B cell (primary cell): Measurements from ENCODE around the gene SAG. TPM values are rescaled to one million over a fixed set of nuclear protein-coding genes. Genes with fewer than 3 reads are reported as not detected.

Source experiments
- ATAC-seq: fragments of 200-7000 bp; cut with Tn5 transposase; one replicate; pipeline ENCODE4 v1.10.0; 2021; ENCODE audit warnings: low read depth, mild to moderate bottlenecking, moderate number of reproducible peaks, moderate library complexity
- CTCF ChIA-PET: fragments of 350-600 bp; sonication (Branson Sonifier 250); formaldehyde crosslinking; loops from one replicate; lab custom pipeline; 2021; ENCODE audit warnings: antibody characterized with exemption, inconsistent platforms; lab: Charles Lee
- POLR2A ChIA-PET: fragments of 350-600 bp; sonication (Branson Sonifier 250); formaldehyde crosslinking; loops from one replicate; lab custom pipeline; 2021; ENCODE audit warnings: antibody characterized with exemption; lab: Charles Lee
- DNase-seq: peaks from one replicate; pipeline ENCODE4 v3.0.0; 2013
- H2AFZ ChIP-seq: 2 replicates; pipeline ENCODE4 v1.6.1; 2012; ENCODE audit warnings: mild to moderate bottlenecking, low read depth, low read length; ENCODE audit not compliant: insufficient read depth, poor library complexity, severe bottlenecking
- H3K27ac ChIP-seq, 2 donors: 1 replicate in 1 of 2; 2 replicates in 1 of 2; pipeline ENCODE4 v1.5.1; 2012 to 2013; ENCODE audit warnings: low read length in 2 of 2, mild to moderate bottlenecking in 2 of 2, moderate library complexity in 1 of 2
- H3K27me3 ChIP-seq, 4 experiments: fragments of 200-600 bp in 1 of 4; sonication (generic) in 1 of 4; replicated peaks in 1 of 4; 1 replicate in 2 of 4; 2 replicates in 2 of 4; pipeline versions ENCODE4 v1.6.1 to v1.7.0; 2013 to 2016; ENCODE audit warnings: low read length in 3 of 4, mild to moderate bottlenecking in 2 of 4, mixed read lengths in 1 of 4, moderate library complexity in 1 of 4; ENCODE audit not compliant: insufficient read depth in 4 of 4, control insufficient read depth in 3 of 4; ENCODE audit errors: control extremely low read depth in 1 of 4
- H3K36me3 ChIP-seq, 2 experiments: replicated peaks in 1 of 2; 1 replicate in 1 of 2; 2 replicates in 1 of 2; pipeline versions ENCODE4 v1.6.1 to v1.7.1; 2013; ENCODE audit warnings: low read length in 1 of 2; ENCODE audit not compliant: insufficient read depth in 2 of 2, control insufficient read depth in 1 of 2; ENCODE audit errors: control extremely low read depth in 1 of 2, extremely low read depth in 1 of 2
- H3K4me1 ChIP-seq, 2 donors: fragments of 200-600 bp in 1 of 2; sonication (generic) in 1 of 2; 1 replicate in 1 of 2; 2 replicates in 1 of 2; pipeline versions ENCODE4 v1.5.1 to v1.6.1; 2013 to 2017; ENCODE audit warnings: low read length in 2 of 2; ENCODE audit not compliant: control insufficient read depth in 2 of 2, insufficient read depth in 2 of 2
- H3K4me2 ChIP-seq: replicated peaks from 2 replicates; pipeline ENCODE3; 2012; ENCODE audit warnings: mild to moderate bottlenecking, low read depth, low read length; ENCODE audit not compliant: poor library complexity, severe bottlenecking
- H3K4me3 ChIP-seq, 5 experiments: fragments of 200-600 bp in 1 of 5; sonication (generic) in 1 of 5; 1 replicate in 3 of 5; 2 replicates in 2 of 5; pipeline versions ENCODE4 v1.5.1 to v1.7.0; 2011 to 2016; ENCODE audit warnings: low read length in 4 of 5, mild to moderate bottlenecking in 4 of 5, low read depth in 2 of 5, control low read depth in 1 of 5, moderate library complexity in 1 of 5; ENCODE audit not compliant: insufficient read depth in 1 of 5; ENCODE audit errors: control extremely low read depth in 1 of 5, extremely low read depth in 1 of 5
- H3K79me2 ChIP-seq: fragments of 200-600 bp; sonication (generic); one replicate; pipeline ENCODE4 v1.6.0; 2016; ENCODE audit warnings: low read length; ENCODE audit not compliant: control insufficient read depth, insufficient read depth
- H3K9ac ChIP-seq: fragments of 200-600 bp; sonication (generic); 2 replicates; pipeline ENCODE4 v1.6.1; 2017; ENCODE audit warnings: mild to moderate bottlenecking, low read length, moderate library complexity
- H3K9me3 ChIP-seq, 3 donors: one replicate each; pipeline versions ENCODE4 v1.6.1 to v1.7.1; 2013; ENCODE audit warnings: low read length in 2 of 3; ENCODE audit not compliant: control insufficient read depth in 2 of 3, insufficient read depth in 1 of 3; ENCODE audit errors: control extremely low read depth in 1 of 3
- H4K20me1 ChIP-seq: 2 replicates; pipeline ENCODE4 v1.6.0; 2012; ENCODE audit warnings: mild to moderate bottlenecking, low read length; ENCODE audit not compliant: insufficient read depth, control insufficient read depth, poor library complexity, severe bottlenecking
- H3K27ac Mint-ChIP-seq: one replicate; pipeline ENCODE4 v1.8.0; 2021; ENCODE audit warnings: mixed read lengths
- H3K27me3 Mint-ChIP-seq: one replicate; pipeline ENCODE4 v1.8.0; 2021; ENCODE audit warnings: mixed read lengths
- H3K4me1 Mint-ChIP-seq: one replicate; pipeline ENCODE4 v1.8.0; 2021; ENCODE audit warnings: mixed read lengths
- H3K4me3 Mint-ChIP-seq: one replicate; pipeline ENCODE4 v1.8.0; 2021; ENCODE audit warnings: mixed read lengths
- H3K9me3 Mint-ChIP-seq: one replicate; pipeline ENCODE4 v1.8.0; 2022; ENCODE audit warnings: mixed read lengths; ENCODE audit not compliant: insufficient read depth
- EZH2 ChIP-seq: IDR thresholded peaks from 2 replicates; pipeline ENCODE4 v1.6.1; 2012; ENCODE audit warnings: borderline replicate concordance, low read depth, mild to moderate bottlenecking, moderate library complexity, low read length; ENCODE audit not compliant: insufficient read depth, poor library complexity, severe bottlenecking
- WGBS: methylation state at CpG from one replicate; pipeline ENCODE4 v1.1.5; 2013; ENCODE audit warnings: missing lambda C conversion rate; ENCODE audit not compliant: insufficient coverage; 5-methylcytosine and 5-hydroxymethylcytosine counted together
- intact Hi-C: fragments of 100-400 bp; cut with micrococcal nuclease; formaldehyde crosslinking; loops from one replicate; pipeline ENCODE4 v1.10.0; 2022
- polyA plus RNA-seq: library from polyadenylated mRNA; depleted of rRNA; stranded (reverse); fragments of >200 nt; gene quantifications from 2 replicates; pipeline ENCODE4 v1.2.3, GENCODE V29; 2012
- total RNA-seq, 2 donors: library from RNA; stranded (reverse); fragments of 120-200 nt in 1 of 2; gene quantifications; 1 replicate in 1 of 2; 2 replicates in 1 of 2; pipeline versions ENCODE4 v1.2.3 to v1.2.4, GENCODE V29; 2013 to 2022
- TF ChIP-seq, protein P1 (sequence below): fragments of 200-600 bp; IDR thresholded peaks from one replicate; pipeline ENCODE4 v1.8.0; 2022; ENCODE audit warnings: antibody characterized with exemption, mild to moderate bottlenecking

SAG gene
- total and polyA plus RNA-seq, 2 donors (not counting 1 experiment from before 2014, with no cell fraction given), result 0.03 to 0.17 TPM

- POLR2A ChIA-PET, result interaction anchor here (0.6 to 1.7 kb wide), 2 partner anchors 86 to 89 kb away, joined by 3 to 10 read pairs; partner anchors contain the start of gene DGKD
- no peak overlapping the region for H2AFZ ChIP-seq
- peak overlapping the region; percentile 75 for H3K27ac Mint-ChIP-seq
- TF ChIP-seq EZH2, result no peak
- TF ChIP-seq, protein P1, sequence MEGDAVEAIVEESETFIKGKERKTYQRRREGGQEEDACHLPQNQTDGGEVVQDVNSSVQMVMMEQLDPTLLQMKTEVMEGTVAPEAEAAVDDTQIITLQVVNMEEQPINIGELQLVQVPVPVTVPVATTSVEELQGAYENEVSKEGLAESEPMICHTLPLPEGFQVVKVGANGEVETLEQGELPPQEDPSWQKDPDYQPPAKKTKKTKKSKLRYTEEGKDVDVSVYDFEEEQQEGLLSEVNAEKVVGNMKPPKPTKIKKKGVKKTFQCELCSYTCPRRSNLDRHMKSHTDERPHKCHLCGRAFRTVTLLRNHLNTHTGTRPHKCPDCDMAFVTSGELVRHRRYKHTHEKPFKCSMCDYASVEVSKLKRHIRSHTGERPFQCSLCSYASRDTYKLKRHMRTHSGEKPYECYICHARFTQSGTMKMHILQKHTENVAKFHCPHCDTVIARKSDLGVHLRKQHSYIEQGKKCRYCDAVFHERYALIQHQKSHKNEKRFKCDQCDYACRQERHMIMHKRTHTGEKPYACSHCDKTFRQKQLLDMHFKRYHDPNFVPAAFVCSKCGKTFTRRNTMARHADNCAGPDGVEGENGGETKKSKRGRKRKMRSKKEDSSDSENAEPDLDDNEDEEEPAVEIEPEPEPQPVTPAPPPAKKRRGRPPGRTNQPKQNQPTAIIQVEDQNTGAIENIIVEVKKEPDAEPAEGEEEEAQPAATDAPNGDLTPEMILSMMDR, result no peak
- ATAC-seq (peak; percentile 94), DNase-seq (peak; percentile 78)
- peak overlapping the region; percentile 42 for H3K4me2 ChIP-seq
- peaks cover 64% of the 10 kb centered on the region for H3K79me2 ChIP-seq
- H3K4me1 ChIP-seq, result peaks cover 30 to 38% of the 10 kb centered on the region in 2 donors
- no peaks in the 10 kb centered on the region for H3K27me3 ChIP-seq
- 23% methylated on average over 4 of the region's 6 CpGs for WGBS
- peaks cover 13% of the 10 kb centered on the region for H4K20me1 ChIP-seq
- H3K4me1 Mint-ChIP-seq, result peaks cover 49% of the 10 kb centered on the region
- CTCF ChIA-PET, result interaction anchor here (0.9 to 2.3 kb wide), 15 partner anchors 9 to 176 kb away, joined by 3 to 13 read pairs (median 4); partner anchors contain the start of genes ATG16L1 and DGKD
- H3K9ac ChIP-seq, result no peak overlapping the region
- intact Hi-C loops, result loop anchor here (1.0 to 5.0 kb wide), 4 partner anchors 16 to 175 kb away; partner anchors contain the start of gene ATG16L1
- no peak overlapping the region for H3K4me3 ChIP-seq
- H3K9me3 Mint-ChIP-seq, result no peaks in the 10 kb centered on the region
- no peaks in the 10 kb centered on the region for H3K9me3 ChIP-seq
- H3K27ac ChIP-seq, result peak overlapping the region; percentile 57 to 73
- no peaks in the 10 kb centered on the region for H3K27me3 Mint-ChIP-seq
- H3K4me3 Mint-ChIP-seq, result peak overlapping the region; percentile 48
- peaks cover 27 to 73% of the 10 kb centered on the region in 2 experiments for H3K36me3 ChIP-seq
Measured at GRCh38 chr2:233267516-233268245, 39.9 kb upstream of the SAG start.

GRCh38 chr2:233270366-233270765 lies 37.2 kb upstream of the SAG start:
- TF ChIP-seq, protein P1, result no peak
- TF ChIP-seq EZH2, result no peak
- H3K4me1 ChIP-seq, result peaks cover 30 to 38% of the 10 kb centered on the region in 2 donors
- no peak for DNase-seq
- H3K36me3 ChIP-seq, result peaks cover 28 to 73% of the 10 kb centered on the region in 2 experiments
- peak overlapping the region; percentile 12 to 73 for H3K27ac ChIP-seq
- ChIA-PET CTCF (interaction anchor here (1.2 to 1.7 kb wide), 2 partner anchors 61 to 84 kb away, joined by 3 to 5 read pairs; partner anchors contain the start of gene DGKD), POLR2A (no interaction called here)
- no peaks in the 10 kb centered on the region for H4K20me1 ChIP-seq
- no peaks in the 10 kb centered on the region for H3K9me3 ChIP-seq
- ATAC-seq, result no peak
- H3K4me2 ChIP-seq, result peak overlapping the region; percentile 42
- H2AFZ ChIP-seq, result peak overlapping the region; percentile 42
- Mint-ChIP-seq H3K4me1 (peaks cover 52% of the 10 kb centered on the region), H3K27ac (peak overlapping the region; percentile 95), H3K27me3 (no peaks in the 10 kb centered on the region), H3K4me3 (peak overlapping the region; percentile 75), H3K9me3 (no peaks in the 10 kb centered on the region)
- 60% methylated on average over 2 of the region's 5 CpGs for WGBS
- intact Hi-C loops, result no loop called here
- H3K4me3 ChIP-seq, result no peak overlapping the region
- peak overlapping the region; percentile 21 for H3K9ac ChIP-seq
- H3K79me2 ChIP-seq, result peaks cover 60% of the 10 kb centered on the region
- no peaks in the 10 kb centered on the region for H3K27me3 ChIP-seq
